SIG-M5 treated with dmso at 0.1 percent for 504 hours (cell line): ENCODE results near the gene LIAS.
A peak's percentile ranks its signal among the peaks of the same experiment; 100 is the strongest.
"Not testable (repeated sequence)": the region's sequence is repeated elsewhere in the genome, so short reads cannot be mapped to it uniquely, and the experiment has no call there.

Experiments used
- DNase-seq: peaks from one replicate; lab custom pipeline; 2025; ENCODE audit not compliant: unreplicated experiment; lab: John Stamatoyannopoulos, UW

Gene LIAS

GRCh38 chr4:39497909-39498726, 39.3 kb downstream of the LIAS start:
- DNase-seq, result no peak

- no peak for DNase-seq
Measured at GRCh38 chr4:39498727-39499020, 39.8 kb downstream of the LIAS start.

GRCh38 chr4:39502019-39502663, 43.3 kb downstream of the LIAS start:
- DNase-seq, result no peak

GRCh38 chr4:39502664-39503035, 43.8 kb downstream of the LIAS start:
- not testable (repeated sequence) for DNase-seq

GRCh38 chr4:39504538-39504937, 45.7 kb downstream of the LIAS start:
- DNase-seq, result no peak

- no peak for DNase-seq
Measured at GRCh38 chr4:39505581-39505980, 46.7 kb downstream of the LIAS start.

GRCh38 chr4:39510348-39510929, 51.6 kb downstream of the LIAS start:
- no peak for DNase-seq

- DNase-seq, result not testable (repeated sequence)
Measured at GRCh38 chr4:39514266-39514665, 55.4 kb downstream of the LIAS start.

- DNase-seq, result peak; percentile 15
Measured at GRCh38 chr4:39514888-39515401, 56.1 kb downstream of the LIAS start.

GRCh38 chr4:39515669-39516401, 57.0 kb downstream of the LIAS start:
- DNase-seq, result not testable (repeated sequence)

- DNase-seq, result no peak
Measured at GRCh38 chr4:39516407-39516966, 57.6 kb downstream of the LIAS start.

GRCh38 chr4:39518484-39518883, 59.6 kb downstream of the LIAS start:
- no peak for DNase-seq

- DNase-seq, result no peak
Measured at GRCh38 chr4:39521253-39521919, 62.5 kb downstream of the LIAS start.

- no peak for DNase-seq
Measured at GRCh38 chr4:39522068-39522467, 63.2 kb downstream of the LIAS start.

GRCh38 chr4:39524161-39524957, 65.5 kb downstream of the LIAS start:
- DNase-seq, result no peak

GRCh38 chr4:39525822-39526690, 67.2 kb downstream of the LIAS start:
- DNase-seq, result no peak

- DNase-seq, result no peak
Measured at GRCh38 chr4:39526765-39527295, 68.0 kb downstream of the LIAS start.

- peak; percentile 92 for DNase-seq
Measured at GRCh38 chr4:39527296-39528060, 68.6 kb downstream of the LIAS start, which contains the start of gene UGDH. UGDH (minus strand) TSS chr4:39527439; CDS start chr4:39521512, 5,927 bp downstream.
